NCI-H510A (cell line): ENCODE results near the gene CASP7.

ENCODE experiments used
- DNase-seq: peaks from one replicate; lab custom pipeline; 2025; lab: John Stamatoyannopoulos, UW

Gene CASP7

DNA sequence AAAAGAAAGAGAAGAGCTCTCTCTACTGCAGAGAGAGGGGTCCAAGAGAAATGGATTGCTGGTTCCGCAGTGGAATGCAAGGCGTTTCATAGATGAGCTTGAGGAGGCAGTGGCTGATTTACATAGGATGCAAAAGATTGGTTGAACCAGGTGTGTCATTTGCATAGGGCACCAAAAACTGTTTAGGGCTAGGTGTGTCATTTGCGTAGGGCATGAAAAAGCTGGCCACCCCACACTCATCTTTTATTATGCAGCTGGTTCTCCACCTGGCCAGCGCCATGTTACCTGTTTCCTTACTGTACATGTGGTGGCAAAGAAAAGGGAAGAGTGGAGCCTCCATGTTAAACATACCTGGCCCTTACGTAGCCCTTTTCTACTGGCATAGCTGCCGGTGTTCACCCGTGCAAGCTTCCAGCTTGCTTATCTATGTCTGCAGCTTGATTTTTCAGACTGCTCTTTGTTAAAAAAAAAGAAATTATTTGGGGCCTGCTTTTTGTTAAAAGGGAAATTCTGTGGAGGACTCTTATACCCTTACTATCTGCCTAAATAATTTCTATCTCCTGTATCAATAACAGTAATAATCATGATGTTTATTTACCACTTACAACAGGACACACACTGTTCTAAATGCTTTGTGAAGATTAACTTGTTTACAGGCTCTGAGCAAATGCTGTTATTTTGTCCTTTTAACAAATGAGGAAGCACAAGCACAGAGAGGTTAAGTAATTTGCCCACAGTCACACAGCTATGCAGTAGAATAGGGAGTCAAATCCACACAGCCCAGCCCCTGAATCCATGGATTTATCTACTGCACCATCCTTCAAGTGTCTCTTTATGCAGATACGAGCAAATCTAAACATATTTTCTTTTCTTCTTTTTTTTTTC is 33.3 kb downstream of the CASP7 start:
- DNase-seq = peak; percentile 63

DNA sequence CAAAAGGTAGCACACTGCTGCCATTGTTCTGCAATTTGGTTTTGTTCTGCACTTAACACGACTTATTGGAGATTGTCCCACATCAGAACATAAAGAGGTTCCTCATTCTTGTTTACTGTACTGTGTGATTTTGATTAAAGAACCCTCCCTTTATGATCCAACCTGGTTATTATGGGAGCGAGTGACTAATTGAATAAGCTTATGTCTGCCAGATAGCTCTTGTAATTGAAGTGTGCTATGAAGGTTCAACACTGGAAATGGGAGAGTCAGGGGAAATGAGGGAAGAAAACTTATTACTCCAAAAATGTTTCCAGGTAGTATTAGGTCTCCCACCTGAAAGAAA is 33.9 kb downstream of the CASP7 start:
- no peak for DNase-seq

DNA sequence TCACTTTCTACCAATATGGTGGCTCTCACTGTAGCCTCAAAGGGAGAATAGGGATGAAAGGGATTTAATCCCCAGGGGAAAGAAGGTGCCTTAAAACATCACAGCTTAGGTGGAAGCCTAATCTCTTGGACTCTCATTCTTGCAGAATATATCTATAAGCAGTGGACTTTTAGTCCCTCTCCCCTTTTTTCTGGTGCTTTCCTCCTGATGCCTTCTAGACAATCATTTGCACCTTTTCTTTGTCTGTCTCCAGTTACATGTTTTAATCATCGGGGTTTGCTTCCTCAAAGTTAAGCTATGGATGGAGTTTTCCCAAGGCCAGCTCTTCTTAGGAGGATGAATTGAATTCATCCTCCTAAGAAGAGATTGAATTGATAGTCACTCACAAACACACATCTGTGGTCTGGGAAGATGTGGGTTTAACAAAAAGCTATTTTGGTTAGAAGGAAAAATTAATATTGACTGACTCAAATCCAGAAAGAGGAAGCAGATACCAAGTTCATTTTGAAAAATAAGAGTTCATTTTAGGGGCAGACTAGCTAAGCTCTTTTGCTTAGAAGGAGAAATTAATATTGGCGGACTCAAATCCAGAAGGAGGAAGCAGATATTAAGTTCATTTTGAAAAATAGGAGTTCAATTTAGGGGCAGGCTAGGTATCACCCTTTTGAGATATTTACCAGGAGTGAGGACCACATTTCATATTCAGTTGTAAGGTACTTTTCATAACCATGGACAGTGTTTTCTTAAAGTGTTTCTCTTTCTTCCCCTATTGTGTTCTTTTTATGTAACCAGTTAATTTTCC is 36.6 kb downstream of the CASP7 start:
- no peak for DNase-seq

DNA sequence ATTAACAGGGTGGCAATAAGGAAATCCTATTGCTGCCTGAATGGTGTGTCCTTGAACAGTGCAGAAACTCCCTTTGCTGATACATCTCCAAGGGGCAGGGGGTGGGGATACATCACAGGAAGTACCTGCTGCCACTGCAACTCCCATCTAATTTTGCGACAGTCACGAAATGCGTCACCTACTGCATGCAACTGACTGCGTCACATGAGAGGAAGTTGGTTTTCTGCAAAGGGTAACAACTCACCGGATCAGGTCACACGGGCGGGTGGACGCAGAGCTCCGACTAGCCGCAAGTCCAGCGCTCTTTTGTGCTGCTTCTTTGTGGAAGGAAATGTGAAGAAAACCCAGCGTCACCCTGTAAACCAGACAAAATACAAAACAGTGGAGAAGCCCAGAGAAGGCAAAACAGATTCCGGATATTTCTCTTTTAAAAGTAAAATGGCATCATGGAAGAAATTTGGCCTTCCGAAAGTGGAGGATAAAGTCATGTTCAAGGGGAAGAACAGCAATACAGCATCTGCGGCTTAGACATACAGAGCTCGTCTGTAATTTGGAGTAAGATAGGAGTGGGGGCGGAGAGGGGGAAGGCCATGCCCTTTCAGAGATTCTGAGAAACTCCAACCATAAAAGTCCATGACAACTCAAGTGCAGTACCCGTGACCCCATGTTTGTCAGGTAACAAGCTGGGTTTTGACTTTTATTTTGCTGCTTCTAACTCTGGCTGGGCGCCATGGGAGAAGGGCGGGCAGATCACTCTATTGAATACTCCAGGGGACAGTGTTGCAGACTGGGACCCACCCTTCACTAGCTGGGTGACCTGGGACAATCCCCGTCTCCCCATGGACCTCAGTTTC is 39.5 kb downstream of the CASP7 start:
- no peak for DNase-seq

DNA sequence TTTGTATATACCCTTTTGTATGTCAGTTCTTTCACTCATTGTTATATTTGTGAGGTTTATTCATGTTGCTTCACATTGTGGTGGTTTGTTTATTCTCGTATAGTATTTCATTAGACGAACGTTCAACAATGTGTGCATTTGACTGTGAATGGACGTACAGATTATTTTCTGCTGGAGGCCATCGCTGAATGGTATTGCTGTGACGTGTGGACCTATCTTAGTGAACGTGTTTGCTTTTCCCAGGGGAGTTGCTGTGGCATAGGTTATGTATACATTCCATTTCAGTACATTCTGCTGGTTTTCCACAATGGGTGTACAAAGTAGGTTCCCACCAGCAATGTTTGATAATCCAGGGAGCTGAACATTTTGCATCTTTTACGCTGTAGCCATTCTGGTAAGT is 40.7 kb downstream of the CASP7 start:
- no peak for DNase-seq

DNA sequence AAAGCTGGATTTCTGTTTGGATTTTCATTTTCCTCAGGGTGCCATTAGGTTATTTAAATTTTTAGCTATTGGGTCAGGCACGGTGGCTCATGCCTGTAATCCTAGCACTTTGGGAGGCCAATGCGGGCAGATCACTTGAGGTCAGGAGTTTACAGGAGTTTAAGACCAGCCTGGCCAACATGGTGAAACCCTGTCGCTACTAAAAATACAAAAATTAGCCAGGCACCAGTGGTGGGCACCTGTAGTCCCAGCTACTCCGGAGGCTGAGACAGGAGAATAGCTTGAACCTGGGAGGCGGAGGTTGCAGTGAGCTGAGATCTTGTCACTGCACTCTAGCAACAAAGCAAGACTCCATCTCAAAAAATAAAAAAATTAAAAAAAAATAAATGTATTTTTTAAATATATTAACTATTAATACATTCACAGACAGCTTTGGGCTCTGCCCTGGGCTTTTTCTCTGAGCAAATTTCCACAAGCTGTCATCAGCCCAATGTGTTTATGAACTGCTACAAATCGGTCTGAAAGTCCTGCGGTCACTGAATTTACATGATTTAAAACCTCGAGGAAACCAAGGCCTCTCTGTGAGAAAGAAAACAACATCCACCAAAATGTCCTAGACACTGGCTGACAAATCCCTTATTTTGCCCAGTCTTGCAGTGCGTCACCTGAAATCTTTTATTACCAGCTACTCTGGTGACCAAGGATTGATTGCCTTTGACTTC is 52.6 kb downstream of the CASP7 start:
- DNase-seq = no peak

DNA sequence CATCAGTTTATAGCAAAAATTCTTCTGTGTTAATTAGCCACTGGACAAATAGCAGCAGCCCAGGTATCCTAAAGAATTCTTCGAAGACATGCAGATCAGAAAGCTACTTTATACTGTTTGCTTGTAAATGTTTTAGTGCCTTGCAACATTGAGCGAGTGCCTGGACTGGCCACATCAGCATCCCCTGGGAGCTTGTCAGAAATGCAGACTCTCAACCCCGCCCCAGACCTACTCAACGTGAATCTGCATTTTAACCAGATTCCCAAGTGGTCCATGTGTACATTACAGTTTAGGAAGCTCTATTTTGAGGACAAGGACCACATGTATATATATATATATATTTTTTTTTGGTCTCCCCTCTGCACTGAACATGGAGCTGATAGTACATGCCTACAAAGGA is 53.3 kb downstream of the CASP7 start:
- no peak for DNase-seq

DNA sequence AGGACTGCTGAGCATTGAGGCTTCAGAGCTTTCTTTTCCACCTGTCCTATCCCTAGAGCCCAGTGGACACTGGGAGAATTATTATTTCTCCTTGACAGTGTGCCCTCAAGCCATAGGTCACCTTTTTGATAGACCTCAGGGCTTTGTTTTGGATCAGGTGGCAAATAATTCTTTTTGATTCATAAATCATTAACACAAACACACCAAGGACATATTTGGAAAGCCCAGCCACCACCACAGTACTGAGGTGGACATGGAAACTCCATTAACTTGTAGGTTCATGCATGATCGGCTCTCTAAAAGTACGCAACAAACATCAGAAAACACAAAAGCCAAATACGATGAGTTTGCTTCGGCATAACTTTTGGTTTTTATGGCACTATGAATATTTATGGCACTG is 53.9 kb downstream of the CASP7 start:
- DNase-seq = no peak

DNA sequence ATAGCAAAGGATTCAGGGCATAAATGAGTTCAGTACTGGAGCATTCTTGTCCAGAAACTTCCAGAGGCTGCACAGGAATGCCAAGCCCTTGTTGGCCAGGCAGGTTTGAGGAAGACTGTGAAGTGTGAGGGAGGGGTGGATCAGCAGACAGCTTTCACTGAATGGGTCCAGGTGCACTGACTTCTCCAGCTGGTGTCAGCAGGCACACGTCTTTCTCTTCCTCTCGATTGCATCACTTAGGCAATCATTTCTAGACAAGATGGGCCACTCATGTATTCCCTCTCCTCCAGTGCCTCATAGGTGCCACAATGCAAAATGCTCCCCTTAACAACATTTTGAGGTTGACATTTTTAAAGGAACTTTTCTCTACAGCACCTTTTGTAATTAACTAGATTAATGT is 56.2 kb downstream of the CASP7 start:
- peak; percentile 47 for DNase-seq

DNA sequence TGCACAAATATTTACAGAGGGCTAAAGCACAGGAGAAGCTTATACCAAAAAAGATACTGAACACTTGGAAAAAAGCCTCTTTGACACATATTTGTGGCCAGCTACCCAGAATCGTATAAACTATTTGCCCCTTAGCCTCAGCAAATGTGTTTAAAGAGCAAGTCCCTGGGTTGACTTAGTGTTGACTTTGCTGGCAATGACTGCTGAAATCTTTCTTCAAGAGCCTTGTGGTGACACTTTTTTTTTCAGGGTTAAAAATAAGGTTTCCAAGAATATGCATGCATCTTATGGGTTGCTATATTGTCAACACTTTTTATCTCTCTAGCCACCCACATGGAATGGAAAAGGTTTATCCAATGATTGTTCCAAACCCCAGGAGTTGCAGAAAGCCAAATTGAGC is 56.9 kb downstream of the CASP7 start:
- DNase-seq = no peak

DNA sequence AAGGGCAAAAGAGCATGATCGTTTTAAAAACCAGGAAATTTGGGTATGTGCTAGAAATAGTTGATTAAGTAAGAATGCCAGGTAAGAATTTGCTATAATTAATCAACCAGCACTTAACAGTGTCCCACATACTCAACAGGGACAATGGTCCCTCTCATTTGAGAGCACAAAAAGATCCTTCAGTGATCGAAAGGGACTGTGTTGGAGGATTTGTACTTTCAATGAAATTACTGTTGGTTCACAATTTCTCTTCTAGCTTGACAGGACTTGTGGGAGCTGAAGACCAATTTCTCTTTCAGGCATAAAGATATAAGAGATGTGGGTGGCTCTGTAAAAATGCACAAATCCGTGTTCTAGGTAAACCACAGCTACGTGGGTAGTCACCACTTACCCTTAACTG is 59.3 kb downstream of the CASP7 start:
- no peak for DNase-seq

DNA sequence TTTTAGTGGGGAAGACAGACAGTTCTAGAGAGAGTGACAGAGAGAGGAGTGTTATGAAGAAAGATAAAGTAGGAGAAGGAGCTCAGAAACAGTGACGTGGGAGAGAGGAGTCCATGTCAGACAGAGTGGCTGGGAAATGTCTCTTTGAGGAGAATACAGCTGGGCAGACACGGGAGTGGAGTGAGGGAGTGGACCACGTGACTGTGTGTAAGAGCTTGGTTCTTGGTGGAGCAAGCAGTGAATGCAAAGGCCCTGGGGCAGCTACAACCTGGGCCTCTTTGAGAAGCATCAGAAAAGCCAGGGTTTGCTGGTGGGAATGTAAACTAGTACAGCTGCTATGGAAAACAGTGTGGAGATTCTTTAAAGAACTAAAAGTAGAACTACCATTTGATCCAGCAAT is 59.9 kb downstream of the CASP7 start:
- no peak for DNase-seq

DNA sequence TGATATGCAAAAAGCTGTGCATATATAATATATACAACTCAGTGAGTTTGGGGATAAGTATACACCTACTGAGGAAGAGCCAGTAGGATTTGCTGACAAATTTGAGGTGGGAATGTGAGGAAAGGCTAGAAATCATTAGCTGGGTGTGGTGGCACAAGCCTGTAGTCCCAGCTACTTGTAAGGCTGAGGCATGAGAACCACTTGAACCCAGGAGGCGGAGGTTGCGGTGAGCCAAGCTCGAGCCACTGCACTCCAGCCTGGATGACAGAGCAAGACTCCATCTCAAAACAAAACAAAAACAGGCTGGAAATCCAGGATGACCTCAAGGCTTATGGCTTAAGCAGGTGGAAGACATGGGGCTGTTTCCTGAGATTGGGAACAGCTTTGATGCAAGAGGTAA is 61.1 kb downstream of the CASP7 start:
- DNase-seq = no peak

DNA sequence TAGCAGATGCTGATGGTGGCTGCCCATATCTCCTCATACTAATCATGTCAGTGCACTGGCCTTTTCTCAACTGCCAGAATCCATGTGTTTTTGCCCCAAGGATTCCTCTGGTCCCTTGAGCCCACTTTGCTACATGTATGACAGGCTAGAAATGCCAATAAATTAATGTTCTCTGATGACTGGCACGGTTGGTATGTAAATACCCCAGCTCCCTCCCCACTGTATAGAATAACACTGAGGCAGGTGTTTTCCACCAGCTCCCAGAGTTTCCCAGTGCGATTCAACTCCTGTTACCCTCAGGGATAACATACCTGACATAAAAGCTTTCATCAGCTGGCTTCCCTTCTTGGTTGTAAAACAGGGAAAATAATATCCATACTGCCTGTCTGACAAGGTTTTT is 62.8 kb downstream of the CASP7 start:
- DNase-seq = no peak

DNA sequence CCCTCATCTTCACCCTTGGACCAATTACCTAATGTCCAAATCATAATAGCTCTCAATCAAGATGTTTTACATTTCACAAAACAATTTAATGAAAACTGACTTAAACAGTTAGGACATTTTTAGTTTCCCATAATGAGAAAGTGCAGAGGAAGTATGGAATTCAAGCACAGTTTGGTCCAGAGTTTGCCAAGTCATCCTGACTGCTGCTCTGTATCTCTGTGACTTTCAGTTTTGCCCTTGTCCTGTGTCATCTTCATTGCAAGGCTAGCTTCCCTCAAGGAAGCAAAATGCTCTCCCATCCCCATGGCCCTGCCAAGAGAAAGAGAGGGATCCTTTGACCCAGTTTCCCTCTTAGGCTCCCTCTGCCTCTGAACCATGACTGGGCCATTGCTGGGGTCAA is 63.9 kb downstream of the CASP7 start:
- no peak for DNase-seq

DNA sequence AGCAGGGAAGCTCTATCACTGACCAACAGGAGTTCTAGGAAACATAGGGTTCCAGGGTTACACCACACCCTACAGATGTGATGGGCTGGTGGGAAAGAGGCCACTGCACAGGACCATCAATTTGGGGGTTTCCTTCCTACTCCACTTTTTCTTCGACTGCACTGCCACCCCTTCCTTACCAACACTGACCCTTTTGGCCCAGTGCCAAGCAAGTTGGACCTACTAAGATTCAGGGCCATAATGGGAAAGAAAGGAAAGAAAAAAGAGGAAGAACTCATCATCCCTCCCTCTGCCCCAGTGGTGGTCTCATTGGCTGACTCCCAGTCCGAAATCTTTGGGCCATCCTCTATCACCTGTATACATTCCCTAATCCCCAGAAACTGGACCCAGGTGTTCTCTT is 65.7 kb downstream of the CASP7 start:
- DNase-seq = no peak

DNA sequence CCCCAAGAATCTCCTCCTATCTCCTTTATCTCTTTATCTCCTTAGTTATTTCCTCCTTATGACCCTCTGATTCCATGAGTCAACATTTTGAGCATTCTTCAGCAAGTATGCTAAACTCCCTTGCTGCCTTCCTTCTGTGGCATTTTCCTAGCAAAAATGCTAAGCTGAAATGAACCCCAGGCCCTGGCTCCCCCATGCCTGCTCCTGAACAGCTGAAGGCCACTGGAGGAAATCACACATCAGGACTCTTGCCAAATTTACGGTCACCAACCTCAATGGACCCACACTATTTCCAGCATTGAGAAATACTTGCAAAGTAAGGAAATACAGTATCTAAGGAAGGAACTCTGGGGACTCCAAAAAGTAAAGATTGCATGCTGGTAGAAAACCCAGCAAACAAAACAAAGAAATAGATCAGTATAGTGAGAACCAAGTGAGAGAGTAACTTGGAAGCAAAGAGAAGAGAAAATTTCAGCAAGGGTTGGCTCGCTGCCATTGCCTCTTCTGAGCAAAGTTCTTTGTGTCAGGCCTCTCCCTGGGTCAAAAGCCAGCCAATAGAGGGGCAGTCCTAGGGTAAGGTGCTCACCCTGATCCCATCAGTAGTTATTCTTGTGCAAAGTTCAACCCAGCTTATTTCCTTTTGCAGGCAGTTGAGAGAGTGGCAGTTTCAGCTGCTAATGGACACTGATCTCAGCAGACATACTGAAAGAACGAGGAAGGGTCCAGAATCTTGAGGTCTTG is 66.7 kb downstream of the CASP7 start:
- no peak for DNase-seq

DNA sequence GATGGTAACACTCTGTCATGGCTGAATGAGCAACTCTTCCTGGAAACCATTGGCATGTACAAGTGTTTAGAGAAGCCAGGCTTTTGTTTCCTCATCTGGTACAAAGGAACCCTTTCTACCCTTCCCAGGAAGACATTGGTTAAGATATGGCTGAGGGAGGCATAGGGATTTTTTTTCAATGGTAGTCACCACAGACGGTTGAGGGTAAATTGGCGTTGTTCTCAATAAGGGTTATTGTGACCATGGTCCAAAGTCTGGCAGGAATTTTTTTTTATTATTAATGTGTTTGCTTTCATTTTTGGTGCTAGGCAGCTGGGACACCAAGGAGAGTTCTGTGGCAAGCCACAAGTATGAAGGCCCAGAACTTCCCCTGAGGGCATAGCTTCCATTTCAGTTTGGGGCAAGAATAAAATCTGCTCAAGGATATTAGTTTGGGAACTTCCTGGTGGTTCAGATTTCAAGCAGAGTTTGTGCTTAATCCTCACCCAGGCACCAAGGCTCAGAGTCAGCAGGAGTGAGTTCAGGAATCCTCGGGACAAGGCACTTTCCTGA is 71.5 kb downstream of the CASP7 start, which contains the start of gene PLEKHS1:
Gene PLEKHS1 (plus strand): TSS at position 502 of the 552 bp plus-strand sequence. CDS start 3,596 bp downstream, outside the sequence.
- DNase-seq = no peak

DNA sequence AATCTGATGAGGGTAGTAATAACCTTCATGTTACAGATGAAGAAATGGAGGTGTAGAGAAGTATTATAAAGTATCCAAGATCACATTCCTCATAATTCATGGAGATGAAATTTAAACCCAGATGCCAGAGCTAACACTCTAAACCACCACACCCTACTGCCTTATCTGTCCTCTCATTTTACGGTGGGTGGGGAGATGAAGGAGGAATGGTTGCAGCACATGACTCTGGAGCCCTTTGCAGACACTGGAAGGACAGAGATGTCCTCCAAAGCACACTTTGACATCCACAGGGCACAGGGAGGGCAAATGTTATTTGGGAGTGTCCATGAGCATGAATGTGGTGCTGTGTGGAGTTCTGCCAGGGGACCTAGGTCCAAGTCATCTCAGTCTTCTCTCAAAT is 72.8 kb downstream of the CASP7 start:
- no peak for DNase-seq

DNA sequence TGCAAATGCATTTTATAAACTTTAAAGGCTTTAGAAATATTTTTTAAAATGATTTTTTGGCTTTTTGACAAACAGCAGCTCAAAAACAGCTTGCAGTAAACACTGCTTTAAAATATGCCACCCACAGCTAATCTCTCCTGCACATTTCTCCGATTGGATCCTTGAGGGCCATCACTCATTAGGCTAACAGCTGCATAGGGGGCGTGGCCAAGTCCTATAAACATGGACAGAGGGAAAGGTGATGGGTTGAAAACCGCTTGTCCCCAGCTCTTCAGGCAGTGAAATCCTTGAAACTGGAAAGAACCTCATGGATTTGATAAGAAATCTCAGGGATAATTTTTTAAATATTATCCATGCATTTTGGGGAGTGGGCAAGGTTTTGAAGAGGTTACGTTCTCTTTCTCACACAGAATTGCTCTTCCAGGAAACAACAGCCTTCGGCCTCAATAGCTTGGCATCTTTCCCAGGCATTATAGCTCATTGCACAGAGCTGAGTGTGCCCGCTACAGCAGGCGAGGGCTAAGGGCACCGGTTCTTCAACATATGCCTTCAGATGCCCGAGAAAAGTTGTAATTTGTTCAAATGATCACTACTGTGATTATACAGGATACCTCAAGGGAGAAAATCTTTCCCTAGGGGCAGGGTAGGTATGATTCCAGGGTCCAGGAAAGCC is 73.4 kb downstream of the CASP7 start:
- DNase-seq = peak; percentile 64
